Esophagus squamous epithelium (tissue), 4 donors: Measurements from ENCODE around the gene PLSCR2.

Source experiments
- CTCF ChIP-seq, 6 experiments: fragments of 450-650 bp in 4 of 6; fragments of 200-600 bp in 2 of 6; sonication (generic) in 2 of 6; IDR thresholded peaks; one replicate each; pipeline ENCODE4 v1.5.1; 2016 to 2019; ENCODE audit warnings: antibody characterized with exemption in 6 of 6, mild to moderate bottlenecking in 4 of 6, moderate library complexity in 4 of 6
- POLR2A ChIP-seq, 4 donors: fragments of 450-650 bp; IDR thresholded peaks; one replicate each; pipeline ENCODE4 v1.6.1; 2017; ENCODE audit warnings: antibody characterized with exemption in 4 of 4, mild to moderate bottlenecking in 4 of 4, moderate library complexity in 3 of 4

DNA sequence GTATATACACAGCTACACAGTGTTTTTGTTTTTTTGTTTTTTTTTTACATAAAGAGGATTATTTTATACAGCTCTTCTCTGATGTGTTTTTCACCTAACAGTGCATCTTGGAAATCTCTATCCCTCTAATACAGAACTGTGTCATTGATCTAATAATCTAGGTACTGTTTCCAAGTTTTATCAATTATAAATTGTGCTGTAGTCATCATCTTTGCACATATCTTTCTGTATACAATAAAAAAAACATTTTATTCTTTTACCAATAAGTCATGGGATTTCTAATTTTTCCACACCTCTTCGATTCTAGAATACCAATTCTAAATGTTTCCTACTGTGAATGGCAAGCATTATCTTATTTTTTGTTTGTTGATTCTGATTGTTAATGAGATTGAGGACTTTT is 1.7 kb upstream of the PLSCR2 start:
- TF ChIP-seq CTCF (IDR thresholded peaks at IDR 0.05) (no peak), POLR2A (IDR thresholded peaks at IDR 0.05) (no peak)
